Stimulated activated CD8-positive, alpha-beta memory T cell treated with anti-CD3 and anti-CD28 coated beads, Interleukin-7, amount 100 ng/mL, for 24 hours (primary cell): Measurements from ENCODE around the gene CC2D2A.

ENCODE experiments used
- DNase-seq: peaks from one replicate; pipeline ENCODE4 v3.0.0-alpha.2; 2020; ENCODE audit warnings: low read depth

Gene CC2D2A

DNA sequence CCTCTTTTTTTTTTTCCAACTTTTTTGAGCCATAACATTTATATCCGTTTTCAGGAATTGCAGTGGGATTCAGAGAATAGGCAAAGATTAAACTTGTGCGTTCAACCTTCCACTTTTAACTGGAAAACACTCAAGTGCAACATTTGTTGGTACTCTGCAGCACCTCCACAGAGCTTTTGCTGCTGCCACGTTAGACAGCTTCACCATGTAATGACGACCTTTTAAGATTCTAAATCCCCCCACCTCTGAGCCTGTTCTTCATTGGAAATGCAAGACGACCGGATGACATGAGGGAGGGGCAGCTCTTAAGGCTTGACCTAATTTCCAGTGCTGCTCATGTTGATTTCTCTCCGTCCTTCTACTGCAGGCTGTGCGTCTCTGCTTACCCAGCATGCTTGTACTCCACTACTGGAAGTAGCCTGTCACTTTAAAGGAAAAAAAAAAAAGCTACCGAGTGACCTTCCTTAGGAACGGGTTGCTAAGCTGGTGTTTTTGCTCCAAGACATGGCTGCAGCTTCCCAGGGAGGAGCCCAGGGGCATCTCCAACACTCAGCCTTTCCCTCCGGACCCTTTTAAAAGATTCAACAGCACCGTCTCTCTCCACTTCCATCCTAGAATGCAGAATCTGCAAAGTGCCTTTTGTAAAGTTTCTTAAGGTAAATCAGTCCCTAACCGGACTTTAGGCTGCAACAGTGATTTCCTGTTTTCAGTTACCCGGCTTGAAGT is at the start of gene CC2D2A:
Gene CC2D2A (plus strand): TSS at position 481 of the 726 bp plus-strand sequence. CDS start 6,051 bp downstream, outside the sequence.
- DNase-seq, result no peak

DNA sequence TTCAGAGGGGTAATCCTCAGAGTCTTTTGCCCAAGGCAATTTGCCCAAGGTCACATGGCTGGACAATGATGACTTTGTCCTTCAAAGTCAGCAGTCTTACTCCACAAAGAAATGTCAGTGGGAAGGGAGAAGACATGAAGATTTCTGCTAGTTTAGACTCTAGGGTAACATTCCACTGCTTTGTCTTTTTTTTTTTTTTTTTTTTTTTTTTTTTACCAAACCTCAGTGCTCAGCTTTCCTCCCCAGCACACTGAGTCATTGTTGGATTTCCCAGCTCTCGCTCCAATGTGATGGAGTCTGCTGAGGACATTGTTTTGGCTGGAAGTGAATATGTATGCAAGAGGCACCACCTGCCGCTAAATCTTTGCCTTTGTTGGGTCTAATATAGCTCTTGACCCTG is 49.0 kb upstream of the CC2D2A start:
- DNase-seq, result no peak

DNA sequence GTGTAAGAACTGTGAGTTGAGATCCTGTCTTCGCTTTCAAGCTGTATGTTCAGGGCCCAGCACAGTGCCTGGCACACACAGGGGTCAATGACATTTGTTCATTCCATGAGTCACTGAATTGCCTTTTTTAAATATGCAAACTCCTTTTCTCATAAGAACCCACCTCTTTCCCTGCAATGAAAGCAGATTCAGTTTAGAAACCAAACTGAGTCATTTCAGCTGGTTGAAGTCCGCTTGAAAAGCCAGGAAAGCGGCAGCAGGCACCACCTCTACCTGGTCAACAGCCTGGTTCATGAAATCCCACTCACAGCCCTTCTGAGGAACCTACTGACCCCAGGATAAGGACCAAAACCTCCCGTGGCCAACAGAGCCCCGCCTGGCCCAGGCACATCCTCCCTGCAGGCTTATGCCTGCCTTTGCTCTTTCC is 46.4 kb upstream of the CC2D2A start:
- no peak for DNase-seq

DNA sequence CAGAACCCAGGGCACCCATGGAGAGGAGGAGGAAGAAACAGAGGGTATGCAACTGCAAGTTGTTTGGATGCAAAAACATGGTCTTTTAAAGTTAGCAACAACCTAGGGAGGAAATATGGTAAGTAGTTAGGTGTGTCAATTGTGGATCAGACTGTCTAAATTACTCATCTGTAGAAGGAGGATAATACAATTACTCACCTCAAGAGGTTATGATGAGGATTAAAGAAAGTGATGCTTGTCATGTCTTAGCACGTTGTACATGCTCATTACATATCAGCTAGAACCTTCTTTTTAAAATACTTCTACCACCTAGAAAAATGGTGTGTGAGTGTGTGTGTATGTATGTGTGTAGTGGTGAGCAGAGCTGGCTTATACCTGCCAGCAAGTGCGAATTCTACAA is 44.2 kb upstream of the CC2D2A start:
- DNase-seq, result no peak

DNA sequence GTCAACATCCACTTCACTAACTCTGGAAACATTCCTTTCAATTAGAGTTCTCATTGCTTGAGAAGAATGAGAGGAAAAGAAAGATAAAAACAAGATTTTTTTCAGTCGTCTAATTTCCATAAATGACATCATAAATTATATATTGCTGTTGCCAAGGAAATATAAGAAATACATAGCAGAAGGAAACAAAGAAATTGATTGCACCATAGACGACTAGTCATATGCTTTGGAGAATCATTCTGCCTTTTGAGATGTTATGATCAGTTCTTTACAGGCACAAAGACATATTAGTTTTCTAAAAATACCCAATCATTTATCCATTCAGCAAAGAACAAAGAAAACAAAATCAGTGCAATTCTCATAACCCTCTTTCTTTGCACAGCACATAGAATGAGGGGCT is 42.5 kb upstream of the CC2D2A start:
- no peak for DNase-seq

DNA sequence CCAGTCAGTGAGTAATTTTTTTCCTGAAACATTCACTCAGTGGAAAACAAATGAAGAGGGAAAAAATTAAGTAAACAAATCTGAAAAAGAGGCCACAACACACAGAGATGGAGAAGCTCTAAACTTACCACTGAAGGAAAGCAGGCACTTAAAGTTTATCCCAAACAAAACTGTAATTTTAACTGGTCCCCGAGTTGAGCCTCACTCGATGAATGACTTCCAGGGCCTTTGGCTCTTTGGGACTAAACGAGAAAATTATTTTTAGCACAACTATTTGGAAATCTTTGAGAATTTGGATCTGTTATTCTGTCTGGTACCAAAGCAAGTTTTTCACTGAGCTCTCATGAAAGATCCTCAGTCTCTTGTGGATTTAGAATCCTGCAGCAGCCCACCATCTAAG is 42.0 kb upstream of the CC2D2A start, which contains the start of gene C1QTNF7:
Gene C1QTNF7 (plus strand): TSS at position 333 of the 400 bp plus-strand sequence. CDS start 7,711 bp downstream, outside the sequence.
- DNase-seq, result no peak

DNA sequence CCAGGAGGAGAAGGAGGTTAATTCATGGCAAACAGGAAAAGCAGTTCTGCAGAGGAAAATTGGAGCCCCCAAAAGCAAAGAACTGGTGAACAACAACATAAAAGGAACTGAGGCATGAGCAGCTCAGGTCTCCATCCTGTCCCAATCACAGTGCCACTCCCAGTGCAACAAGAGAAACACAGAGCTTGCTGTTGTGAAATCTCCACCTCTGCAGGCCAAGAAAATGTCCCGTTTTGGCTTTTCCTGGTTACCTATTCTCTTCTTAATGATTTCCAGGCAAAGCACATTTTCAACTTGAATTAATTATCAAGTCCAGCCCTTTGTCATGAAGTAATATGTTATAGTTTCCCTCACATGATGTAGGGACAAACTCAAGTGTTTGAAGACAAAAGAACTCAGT is 41.1 kb upstream of the CC2D2A start:
- DNase-seq, result no peak

DNA sequence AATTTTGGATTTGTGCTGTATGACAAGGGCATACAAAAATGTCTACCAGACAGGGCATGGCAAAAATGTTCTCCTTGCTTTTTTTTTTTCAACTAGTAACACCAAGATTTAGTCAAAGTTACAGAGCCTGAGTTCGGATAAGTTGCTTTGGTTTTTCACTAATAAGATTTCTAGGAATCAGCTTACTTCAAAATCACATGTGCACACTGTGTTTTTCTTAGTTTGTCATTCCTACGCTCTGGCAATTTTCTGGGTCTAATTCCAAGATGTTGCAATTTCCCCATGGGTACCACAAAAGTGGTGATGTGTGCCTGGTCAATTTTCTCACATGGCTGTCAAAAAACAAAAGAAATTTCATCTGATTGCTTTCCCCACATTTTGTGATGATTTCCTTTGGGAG is 35.6 kb upstream of the CC2D2A start:
- no peak for DNase-seq

DNA sequence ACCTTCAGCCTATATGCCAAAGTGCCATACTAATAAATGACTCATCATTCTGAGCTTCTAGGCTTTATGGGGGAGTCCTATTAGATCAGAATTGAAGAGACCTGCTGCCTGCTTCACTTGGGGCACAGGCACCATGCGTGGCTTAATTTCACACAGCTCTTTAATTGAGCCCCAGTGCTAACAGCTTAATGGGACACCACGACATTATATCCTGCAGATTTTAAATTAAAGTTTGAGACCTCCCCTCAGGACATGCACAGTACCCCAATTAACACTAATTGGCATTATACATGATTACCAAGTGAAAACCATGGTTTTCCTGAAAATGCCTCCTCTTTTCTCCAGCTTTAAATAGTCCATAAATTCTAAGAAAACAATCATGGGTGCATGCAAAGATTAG is 35.0 kb upstream of the CC2D2A start:
- DNase-seq, result no peak

DNA sequence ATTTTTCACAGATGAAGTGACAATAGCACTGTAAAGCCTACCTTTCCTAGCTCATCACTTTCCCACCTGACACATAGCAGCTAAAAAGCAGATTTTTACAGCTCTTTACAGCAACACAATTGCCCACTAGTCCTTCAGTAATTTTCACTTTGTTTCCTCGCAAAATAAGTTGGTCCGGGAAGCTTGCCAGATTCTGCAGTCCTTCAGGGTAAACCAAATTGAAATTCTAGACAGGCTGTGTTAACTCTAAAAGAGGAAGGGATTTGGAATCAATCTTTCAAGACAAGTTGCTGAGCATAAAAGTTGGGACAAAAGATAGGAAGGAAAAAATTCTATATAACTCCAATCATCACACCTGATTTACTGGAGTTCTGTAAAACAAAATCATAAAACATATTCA is 33.2 kb upstream of the CC2D2A start:
- no peak for DNase-seq

DNA sequence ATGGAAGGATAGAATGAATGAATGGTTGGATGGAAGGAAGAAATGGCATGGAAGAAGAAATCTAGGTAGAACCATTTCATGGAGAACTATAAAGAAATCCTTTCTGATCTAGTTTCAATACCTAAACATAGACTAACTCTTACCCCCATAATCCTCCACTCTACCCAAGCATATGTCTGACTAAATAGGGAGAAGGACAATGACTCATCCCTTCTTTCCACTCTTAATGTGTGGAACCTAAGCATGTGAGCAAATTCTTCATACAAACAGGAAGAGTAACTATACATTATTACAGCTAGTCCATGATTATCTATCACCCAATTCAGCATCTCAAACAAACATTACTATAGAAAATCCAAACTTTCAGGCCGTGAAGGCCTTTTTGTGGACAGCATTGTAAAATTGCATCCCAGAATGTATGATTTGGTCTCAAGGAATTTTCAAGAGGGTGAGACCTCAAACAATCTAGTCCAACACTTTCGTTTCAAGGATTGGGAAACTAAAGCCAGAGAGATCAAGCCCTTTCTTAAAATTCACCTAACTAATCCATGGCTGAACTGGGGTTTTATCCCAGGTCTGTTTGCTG is 30.6 kb upstream of the CC2D2A start:
- DNase-seq, result no peak

DNA sequence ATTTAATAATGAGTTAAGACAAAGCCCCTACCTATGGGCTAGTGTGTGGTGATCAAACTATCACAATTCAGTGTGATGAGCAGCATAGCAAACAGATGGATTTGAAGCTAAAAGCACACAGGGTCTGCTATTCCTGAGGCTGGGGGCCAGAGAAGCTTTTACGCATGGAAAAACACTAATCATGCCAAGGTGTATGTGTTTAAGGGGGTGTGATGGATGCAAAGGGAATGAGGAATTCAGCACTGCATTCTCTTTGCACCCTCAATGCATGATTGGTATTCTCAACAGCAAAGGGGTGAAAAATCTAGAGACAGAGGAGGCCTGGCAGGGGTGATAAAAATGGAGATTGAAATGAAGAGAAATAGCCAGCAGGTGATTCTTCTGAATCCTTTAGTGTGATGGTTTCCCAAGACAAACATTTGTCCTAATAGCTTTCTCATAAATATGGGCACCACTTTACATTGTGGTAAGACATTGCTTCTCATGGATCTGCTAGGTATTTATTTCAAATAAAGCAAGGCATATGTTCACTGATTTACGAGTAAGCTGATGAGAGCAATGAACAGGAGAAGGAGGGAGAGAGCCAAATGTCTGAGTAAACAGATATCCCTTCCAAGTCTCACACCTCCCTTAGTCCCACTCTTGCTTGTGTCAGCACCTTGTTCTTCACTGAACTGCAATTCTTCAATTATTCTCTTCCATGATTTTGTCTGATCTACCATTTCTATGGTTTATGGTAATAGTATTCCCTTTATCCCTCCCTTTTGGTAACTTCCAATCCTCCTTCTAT is 26.1 kb upstream of the CC2D2A start:
- DNase-seq, result no peak

DNA sequence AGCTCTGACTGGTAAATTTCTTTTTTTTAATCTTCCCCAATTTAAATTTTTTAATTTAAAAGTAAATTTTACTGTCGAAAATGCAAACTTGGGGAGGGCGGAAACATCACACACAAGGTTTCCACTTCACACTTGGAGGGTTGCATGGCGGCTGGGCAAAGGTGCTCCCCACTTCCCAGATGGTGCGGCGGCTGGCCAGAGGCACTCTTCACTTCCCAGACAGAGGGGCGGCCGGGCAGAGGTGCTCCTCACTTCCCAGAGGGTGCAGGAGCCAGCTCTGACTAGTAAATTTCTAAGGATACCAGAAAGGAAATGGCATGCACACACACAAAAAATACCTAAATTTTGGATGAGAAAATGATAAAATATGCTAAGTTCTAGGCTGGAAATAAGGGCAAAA is 25.4 kb upstream of the CC2D2A start:
- no peak for DNase-seq

DNA sequence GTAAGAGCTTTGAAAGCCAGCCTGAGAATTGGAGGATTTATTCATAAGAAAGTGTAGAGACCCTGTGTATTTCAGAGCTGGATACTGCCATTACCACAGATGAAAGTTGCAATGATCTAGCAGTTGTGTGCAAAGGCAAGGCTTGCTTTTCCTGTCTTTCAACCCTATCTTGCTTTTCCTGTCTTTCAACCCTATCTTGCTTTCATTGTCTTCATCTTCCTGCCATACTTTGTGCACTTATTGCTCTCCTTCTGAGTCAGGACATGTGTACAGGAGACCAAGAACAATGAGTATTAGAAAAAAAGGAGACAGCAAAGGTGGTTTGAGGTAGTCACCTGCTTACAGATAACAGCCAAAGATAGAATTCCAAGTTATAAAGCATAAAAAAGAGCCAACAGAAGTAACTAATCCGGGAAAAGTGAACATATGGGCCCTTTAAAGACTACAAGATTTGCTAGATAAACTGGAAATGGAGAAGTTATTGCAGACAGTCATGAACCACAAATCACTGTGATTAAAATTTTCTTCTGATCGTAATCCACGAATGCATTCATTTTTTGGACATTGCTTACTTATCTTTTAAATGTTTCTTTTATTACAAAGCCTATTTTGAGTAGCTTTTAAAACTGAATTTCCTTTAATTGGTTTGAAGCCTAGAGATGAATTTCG is 24.7 kb upstream of the CC2D2A start:
- DNase-seq, result no peak

DNA sequence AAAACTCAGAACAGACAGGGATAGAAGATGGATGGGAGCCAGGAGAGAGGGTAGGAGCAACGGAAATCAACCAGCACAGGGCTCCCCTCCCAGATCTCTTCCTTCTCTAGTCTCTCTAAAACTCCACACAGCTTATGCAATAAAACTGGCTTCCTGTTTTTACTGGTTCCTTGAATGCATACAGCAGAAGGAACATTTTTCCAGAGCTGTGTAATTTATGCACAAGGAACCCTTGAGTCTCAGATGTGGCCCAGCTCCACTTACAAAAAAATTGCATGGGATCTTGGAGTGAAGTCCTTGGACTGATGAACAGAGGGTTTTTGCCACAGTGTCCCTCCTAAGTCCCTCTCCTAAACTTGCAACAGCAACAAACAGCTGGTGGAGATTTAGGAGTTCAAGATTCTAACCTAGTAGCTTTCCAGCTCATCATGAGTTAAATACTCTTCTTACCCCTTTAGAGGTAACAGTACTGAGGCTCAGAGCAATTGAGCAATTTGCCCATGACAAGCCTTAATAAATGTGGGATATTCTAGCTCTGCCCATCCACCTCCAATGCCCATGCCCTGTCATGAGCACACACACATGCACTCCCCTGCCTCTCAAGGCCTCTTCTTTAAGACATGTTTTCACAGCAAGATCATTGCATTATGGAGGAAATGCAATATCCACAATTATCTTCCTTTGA is 18.4 kb upstream of the CC2D2A start:
- no peak for DNase-seq

DNA sequence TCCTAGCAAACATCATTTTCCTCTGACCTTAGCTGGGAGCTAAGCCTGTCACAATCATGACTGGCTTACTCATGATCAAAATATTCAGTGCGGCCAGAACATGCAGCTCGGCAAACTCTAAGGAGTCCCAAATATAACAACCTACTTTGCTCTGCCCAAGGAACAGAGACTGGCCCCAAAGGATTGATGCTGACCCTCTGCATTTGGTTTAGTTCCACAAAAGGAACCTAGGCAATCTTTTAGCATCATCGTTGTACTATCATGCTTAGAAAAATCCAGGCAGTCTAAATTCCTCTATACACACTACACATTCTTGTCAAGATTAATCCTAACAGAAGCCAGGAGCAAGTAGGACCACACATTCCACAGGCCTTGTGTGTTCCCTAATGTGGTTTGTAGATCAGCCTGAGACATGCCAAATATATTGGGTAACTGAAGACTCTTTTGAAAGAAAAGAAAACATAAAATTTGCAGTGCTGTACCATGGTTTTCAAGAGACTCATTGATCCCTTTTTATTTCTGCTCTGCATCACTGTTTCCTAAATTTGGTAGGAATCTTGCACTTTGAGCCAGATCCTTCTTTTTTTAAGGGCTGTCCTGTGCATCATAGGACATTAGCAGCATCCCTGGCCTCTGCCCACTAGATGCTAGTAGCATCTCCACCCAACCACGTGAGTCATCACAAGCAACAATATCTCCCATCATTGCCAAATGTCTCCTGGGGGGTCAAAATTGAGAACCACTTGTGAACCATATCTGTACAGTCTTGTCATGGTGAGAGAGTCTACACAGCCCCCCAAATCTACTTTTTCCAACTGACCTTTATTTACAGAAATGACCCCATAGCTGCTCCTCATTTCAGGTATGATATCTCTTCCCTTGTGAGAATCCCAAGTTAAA is 17.6 kb upstream of the CC2D2A start:
- no peak for DNase-seq

DNA sequence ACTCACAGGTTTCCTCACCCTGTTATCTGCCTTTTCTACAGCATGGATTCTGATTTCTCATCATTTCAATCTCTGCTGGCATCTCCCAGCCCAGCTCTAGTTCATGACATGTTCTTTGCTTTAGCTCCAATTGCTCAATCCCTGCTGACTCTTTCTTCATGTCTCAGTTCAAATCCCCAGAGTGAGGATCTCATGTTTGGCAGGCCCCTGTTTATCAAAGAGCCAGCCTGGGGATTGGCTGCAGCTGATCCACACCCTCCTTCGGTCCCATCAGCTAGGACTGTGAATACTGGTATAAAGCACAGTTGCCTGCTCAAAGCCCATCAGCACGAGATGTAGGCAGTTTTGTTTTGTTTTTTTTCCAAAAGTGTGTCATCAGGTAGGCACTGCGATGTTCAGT is 14.4 kb upstream of the CC2D2A start:
- no peak for DNase-seq

DNA sequence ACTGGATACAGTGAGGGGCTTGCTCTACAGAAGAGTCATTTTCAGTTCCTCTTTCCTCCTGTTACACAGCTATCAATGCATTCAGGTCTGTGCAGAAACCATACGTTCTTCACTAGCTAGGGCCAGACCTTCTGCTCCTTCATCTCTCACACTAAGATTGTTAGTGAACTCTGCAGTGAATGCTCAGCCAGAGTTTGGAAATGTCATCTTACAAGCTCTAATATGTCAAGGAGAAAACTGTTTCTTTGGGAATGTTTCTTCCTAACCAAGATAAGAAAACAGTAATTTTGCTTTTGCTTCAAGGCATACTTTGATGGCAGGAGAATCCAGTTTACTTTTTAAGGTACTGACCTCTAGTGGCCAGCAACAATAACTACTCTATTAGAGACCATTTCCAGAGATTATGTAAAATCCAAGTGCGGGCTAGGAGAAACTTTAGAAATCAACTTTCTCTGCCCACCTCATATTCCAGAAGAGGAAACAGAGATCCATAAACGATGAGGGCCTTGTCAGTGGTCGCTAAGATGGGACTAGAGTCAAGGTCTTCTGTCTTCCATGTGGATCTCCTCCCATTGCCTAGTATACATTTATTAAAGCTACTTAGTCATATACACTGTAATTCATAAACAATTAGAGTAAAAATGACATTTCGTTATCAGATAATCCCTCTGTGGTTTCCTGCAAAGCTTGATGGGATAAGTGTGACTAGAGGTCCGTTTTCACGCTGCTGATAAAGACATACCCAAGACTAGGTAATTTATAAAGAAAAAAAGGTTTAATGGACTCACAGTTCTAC is 12.1 kb upstream of the CC2D2A start:
- no peak for DNase-seq

DNA sequence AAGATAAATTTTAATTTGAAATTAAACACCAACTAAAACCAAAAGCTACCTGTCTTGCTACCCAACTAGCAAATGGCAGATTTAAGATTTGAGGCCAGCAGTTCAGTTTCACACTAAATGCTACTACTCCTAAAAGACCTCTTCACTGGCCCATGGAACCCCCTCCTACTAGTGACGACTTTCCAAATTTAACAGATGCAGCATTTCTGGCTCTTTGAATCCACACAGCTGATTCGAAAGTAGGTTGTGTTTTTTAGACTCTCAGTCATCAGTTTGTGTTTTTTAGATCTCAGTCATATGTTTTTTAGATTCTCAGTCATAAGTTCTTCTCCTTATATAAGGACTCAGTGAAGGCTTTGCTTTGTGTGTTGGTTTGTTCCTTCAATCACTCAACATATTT is 11.1 kb upstream of the CC2D2A start:
- no peak for DNase-seq

DNA sequence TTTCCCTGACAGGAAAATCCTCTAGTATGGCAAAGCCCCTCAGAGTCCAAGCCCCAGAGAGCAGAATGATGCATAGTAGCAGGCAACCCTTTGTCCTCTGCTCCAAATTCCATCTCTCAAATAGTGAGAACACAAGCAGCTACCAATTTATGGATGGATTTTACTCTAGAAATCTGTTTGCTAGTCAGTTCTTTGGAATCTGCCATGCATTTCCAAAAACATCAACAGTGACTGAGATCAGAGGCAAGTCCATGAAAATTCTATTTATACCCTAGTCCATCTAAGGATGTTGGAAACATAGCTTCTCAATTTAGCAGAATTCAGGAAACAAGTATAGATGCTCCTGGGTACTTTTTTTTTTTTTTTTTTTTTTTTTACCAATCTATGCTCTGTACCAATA is 10.0 kb upstream of the CC2D2A start:
- no peak for DNase-seq
